GM13976 (cell line): Measurements from ENCODE around the gene SPOCK2.

Source experiments
- DNase-seq: peaks from one replicate; pipeline ENCODE4 v3.0.0; 2012; ENCODE audit warnings: low spot score
- in situ Hi-C: fragments of 300-500 bp; cut with MboI; formaldehyde crosslinking; loops from one replicate; pipeline ENCODE4 v1.12.0; 2022; ENCODE audit warnings: low sequenced_read_pairs, mixed read lengths, inconsistent platforms; ENCODE audit not compliant: unreplicated experiment
- TF ChIP-seq, protein P1 (sequence below): IDR thresholded peaks from 2 replicates; pipeline ENCODE4 v1.5.1; 2012; ENCODE audit warnings: borderline replicate concordance, mild to moderate bottlenecking; ENCODE audit not compliant: insufficient read depth; ENCODE audit errors: extremely low read depth, missing control alignments, control extremely low read depth

Gene SPOCK2

DNA sequence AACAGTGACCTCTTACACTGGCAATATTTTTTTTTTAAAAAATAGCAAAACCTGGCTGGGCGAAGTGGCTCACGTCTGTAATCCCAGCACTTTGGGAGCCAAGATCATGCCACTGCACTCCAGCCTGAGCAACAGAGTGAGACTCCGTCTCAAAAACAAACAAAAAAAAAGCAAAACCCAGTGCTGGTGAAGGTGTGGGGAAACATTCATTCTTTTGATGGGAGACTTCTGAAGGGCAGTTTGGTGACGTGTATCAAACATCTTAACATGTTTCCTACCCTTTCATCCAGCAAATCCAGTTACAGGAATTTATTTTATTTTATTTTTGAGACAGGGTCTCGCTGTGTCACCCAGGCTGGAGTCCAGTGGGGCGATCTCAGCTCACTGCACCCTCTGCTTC, 66.1 kb downstream of the SPOCK2 start:
- TF ChIP-seq, protein P1, sequence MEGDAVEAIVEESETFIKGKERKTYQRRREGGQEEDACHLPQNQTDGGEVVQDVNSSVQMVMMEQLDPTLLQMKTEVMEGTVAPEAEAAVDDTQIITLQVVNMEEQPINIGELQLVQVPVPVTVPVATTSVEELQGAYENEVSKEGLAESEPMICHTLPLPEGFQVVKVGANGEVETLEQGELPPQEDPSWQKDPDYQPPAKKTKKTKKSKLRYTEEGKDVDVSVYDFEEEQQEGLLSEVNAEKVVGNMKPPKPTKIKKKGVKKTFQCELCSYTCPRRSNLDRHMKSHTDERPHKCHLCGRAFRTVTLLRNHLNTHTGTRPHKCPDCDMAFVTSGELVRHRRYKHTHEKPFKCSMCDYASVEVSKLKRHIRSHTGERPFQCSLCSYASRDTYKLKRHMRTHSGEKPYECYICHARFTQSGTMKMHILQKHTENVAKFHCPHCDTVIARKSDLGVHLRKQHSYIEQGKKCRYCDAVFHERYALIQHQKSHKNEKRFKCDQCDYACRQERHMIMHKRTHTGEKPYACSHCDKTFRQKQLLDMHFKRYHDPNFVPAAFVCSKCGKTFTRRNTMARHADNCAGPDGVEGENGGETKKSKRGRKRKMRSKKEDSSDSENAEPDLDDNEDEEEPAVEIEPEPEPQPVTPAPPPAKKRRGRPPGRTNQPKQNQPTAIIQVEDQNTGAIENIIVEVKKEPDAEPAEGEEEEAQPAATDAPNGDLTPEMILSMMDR = no peak
- no peak for DNase-seq
- in situ Hi-C loops = no loop called here

DNA sequence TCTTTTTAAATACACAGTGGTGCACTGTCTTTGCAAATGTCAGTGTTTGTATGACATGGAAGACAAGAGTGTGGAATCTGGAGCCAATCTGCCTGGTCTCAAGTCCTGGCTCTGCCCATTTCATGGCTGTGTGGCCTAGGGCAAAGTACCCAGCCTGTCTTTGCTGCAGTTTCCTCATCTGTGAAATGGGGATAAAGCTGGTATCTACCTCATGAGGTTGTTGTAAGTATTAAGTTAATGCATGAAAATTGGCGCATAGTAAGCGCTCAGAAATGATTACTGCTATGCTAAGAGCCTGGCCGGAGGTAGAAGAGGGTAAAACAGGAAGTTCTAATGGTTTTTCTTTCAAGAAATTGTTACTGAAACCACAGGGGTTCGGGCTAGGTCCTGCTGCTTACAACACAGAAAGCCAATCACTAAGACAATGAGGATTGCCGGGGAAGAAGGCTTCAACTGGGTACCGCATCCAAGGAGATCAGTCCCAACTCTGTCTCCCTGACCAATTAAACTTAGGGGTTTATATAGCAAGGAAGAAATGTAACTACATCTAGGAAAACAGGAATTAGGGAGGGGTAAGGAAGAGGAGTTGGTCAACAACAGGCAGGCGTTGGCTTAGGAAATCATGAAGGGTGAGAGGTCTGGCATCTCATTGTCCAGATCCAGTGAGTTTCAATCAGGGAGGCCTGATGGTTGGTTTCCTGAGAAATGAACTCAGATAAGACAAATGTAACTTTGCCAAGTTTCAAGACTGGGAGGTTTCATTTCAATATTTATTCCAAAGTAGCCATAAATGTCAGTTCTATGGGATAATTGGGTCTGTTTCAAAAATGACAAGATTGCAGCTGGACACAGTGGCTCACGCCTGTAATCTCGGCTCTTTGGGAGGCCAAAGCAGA, 67.2 kb downstream of the SPOCK2 start:
- TF ChIP-seq, protein P1 = no peak
- in situ Hi-C loops = no loop called here
- no peak for DNase-seq

GRCh38 chr10:72019085-72019876, 69.1 kb downstream of the SPOCK2 start:
- TF ChIP-seq, protein P1 = no peak
- in situ Hi-C loops = no loop called here
- DNase-seq = no peak

GRCh38 chr10:72016608-72017300, 71.6 kb downstream of the SPOCK2 start:
- TF ChIP-seq, protein P1 = no peak
- DNase-seq = no peak
- in situ Hi-C loops = no loop called here

- no peak for DNase-seq
- in situ Hi-C loops = no loop called here
- TF ChIP-seq, protein P1 = no peak
These were observed 72.5 kb downstream of the SPOCK2 start for GRCh38 chr10:72015841-72016240.

- no peak for DNase-seq
- TF ChIP-seq, protein P1 = no peak
- in situ Hi-C loops = no loop called here
These were observed 73.4 kb downstream of the SPOCK2 start for GRCh38 chr10:72014785-72015480.
